Mesodermal cell (in vitro differentiated cells): ENCODE results near the gene LOXL1.

ENCODE experiments used
- H3K27ac ChIP-seq: 2 replicates; pipeline ENCODE4 v1.7.0; 2013; ENCODE audit warnings: mild to moderate bottlenecking, low read depth, low read length, moderate library complexity; ENCODE audit not compliant: severe bottlenecking
- H3K36me3 ChIP-seq: 2 replicates; pipeline ENCODE4 v1.7.1; 2013; ENCODE audit warnings: mild to moderate bottlenecking, low read length, moderate library complexity; ENCODE audit not compliant: control insufficient read depth, insufficient read depth
- H3K4me1 ChIP-seq: one replicate; pipeline ENCODE4 v1.7.1; 2013; ENCODE audit warnings: mild to moderate bottlenecking, low read length; ENCODE audit not compliant: insufficient read depth, control insufficient read depth, poor library complexity, severe bottlenecking
- H3K4me3 ChIP-seq: 2 replicates; pipeline ENCODE4 v1.7.0; 2013; ENCODE audit warnings: low read length, control low read depth, mild to moderate bottlenecking; ENCODE audit not compliant: insufficient read depth, poor library complexity, severe bottlenecking; ENCODE audit errors: extremely low read depth
- H3K9me3 ChIP-seq: 2 replicates; pipeline ENCODE4 v1.7.1; 2013; ENCODE audit warnings: mild to moderate bottlenecking, low read length, moderate library complexity; ENCODE audit not compliant: control insufficient read depth
- WGBS, 2 experiments: methylation state at CpG; one replicate each; pipeline ENCODE4 v1.1.5; 2013; ENCODE audit warnings: missing lambda C conversion rate in 2 of 2; ENCODE audit not compliant: insufficient coverage in 2 of 2; 5-methylcytosine and 5-hydroxymethylcytosine counted together

The LOXL1 gene

GRCh38 chr15:73901126-73901810, 25.0 kb upstream of the LOXL1 start:
- Histone ChIP-seq H3K9me3 (no peaks in the 10 kb centered on the region), H3K27ac (no peak overlapping the region), H3K36me3 (no peaks in the 10 kb centered on the region), H3K4me1 (peaks cover 15% of the 10 kb centered on the region), H3K4me3 (no peak overlapping the region)
- 91 to 94% methylated on average over 7 of the region's 7 CpGs for WGBS, 2 experiments

- Histone ChIP-seq H3K36me3 (no peaks in the 10 kb centered on the region), H3K4me3 (no peak overlapping the region), H3K27ac (no peak overlapping the region), H3K4me1 (peaks cover 17% of the 10 kb centered on the region), H3K9me3 (no peaks in the 10 kb centered on the region)
- 73 to 83% methylated on average over 7 to 9 of the region's 11 CpGs for WGBS, 2 experiments
Observed at GRCh38 chr15:73902121-73903020, 23.9 kb upstream of the LOXL1 start.

GRCh38 chr15:73904026-73904815, 22.0 kb upstream of the LOXL1 start:
- Histone ChIP-seq H3K4me1 (peaks cover 10% of the 10 kb centered on the region), H3K4me3 (no peak overlapping the region), H3K9me3 (no peaks in the 10 kb centered on the region), H3K27ac (no peak overlapping the region), H3K36me3 (no peaks in the 10 kb centered on the region)
- WGBS, 2 experiments, result 86 to 97% methylated on average over 5 to 7 of the region's 9 CpGs

GRCh38 chr15:73905225-73905827, 20.9 kb upstream of the LOXL1 start:
- Histone ChIP-seq H3K4me3 (no peak overlapping the region), H3K4me1 (peaks cover 8% of the 10 kb centered on the region), H3K36me3 (no peaks in the 10 kb centered on the region), H3K27ac (no peak overlapping the region), H3K9me3 (no peaks in the 10 kb centered on the region)
- WGBS, 2 experiments, result 75 to 100% methylated on average over 1 to 2 of the region's 3 CpGs

- Histone ChIP-seq H3K4me3 (no peak overlapping the region), H3K27ac (no peak overlapping the region)
- 90 to 100% methylated on average over 1 to 3 of the region's 4 CpGs for WGBS, 2 experiments
Observed at GRCh38 chr15:73906346-73907034, 19.8 kb upstream of the LOXL1 start.

GRCh38 chr15:73907035-73907408, 19.2 kb upstream of the LOXL1 start:
- Histone ChIP-seq H3K4me3 (no peak overlapping the region), H3K27ac (no peak overlapping the region), H3K4me1 (peaks cover 12% of the 10 kb centered on the region), H3K9me3 (no peaks in the 10 kb centered on the region), H3K36me3 (no peaks in the 10 kb centered on the region)
- WGBS, 2 experiments, result 90 to 93% methylated on average over 2 of the region's 2 CpGs

More at GRCh38 chr15:73906346-73907034, 19.8 kb upstream of the LOXL1 start:
- H3K36me3 ChIP-seq, result no peaks in the 10 kb centered on the region
- H3K9me3 ChIP-seq, result no peaks in the 10 kb centered on the region
- H3K4me1 ChIP-seq, result peaks cover 12% of the 10 kb centered on the region

- H3K9me3 ChIP-seq, result no peaks in the 10 kb centered on the region
- H3K36me3 ChIP-seq, result no peaks in the 10 kb centered on the region
- no peak overlapping the region for H3K4me3 ChIP-seq
- H3K27ac ChIP-seq, result no peak overlapping the region
- WGBS, 2 experiments, result 34% methylated on average over 4 of the region's 7 CpGs; no CpG with 5 or more reads in 1 of the 2 experiments
- H3K4me1 ChIP-seq, result peaks cover 12% of the 10 kb centered on the region
Observed at GRCh38 chr15:73908030-73908821, 18.0 kb upstream of the LOXL1 start.

- 74 to 91% methylated on average over 2 of the region's 2 CpGs for WGBS, 2 experiments
- no peaks in the 10 kb centered on the region for H3K36me3 ChIP-seq
Observed at GRCh38 chr15:73908822-73909122, 17.5 kb upstream of the LOXL1 start.

GRCh38 chr15:73909651-73910050, 16.6 kb upstream of the LOXL1 start:
- peaks cover 12% of the 10 kb centered on the region for H3K4me1 ChIP-seq
- 90% methylated on average over 1 to 2 of the region's 2 CpGs for WGBS, 2 experiments
- no peaks in the 10 kb centered on the region for H3K9me3 ChIP-seq
- no peak overlapping the region for H3K27ac ChIP-seq
- no peaks in the 10 kb centered on the region for H3K36me3 ChIP-seq
- H3K4me3 ChIP-seq, result no peak overlapping the region

More at GRCh38 chr15:73908822-73909122, 17.5 kb upstream of the LOXL1 start:
- H3K4me3 ChIP-seq, result no peak overlapping the region
- H3K27ac ChIP-seq, result no peak overlapping the region
- no peaks in the 10 kb centered on the region for H3K9me3 ChIP-seq
- peaks cover 12% of the 10 kb centered on the region for H3K4me1 ChIP-seq
